H1 (cell line): ENCODE data around the gene PSKH1. TPM values are rescaled to one million over a fixed set of nuclear protein-coding genes. Genes with fewer than 3 reads are reported as not detected.

Experiments used
- CTCF ChIA-PET: fragments of 300-600 bp; sonication (Branson Sonifier 250); formaldehyde crosslinking; loops from one replicate; lab custom pipeline; 2021; ENCODE audit not compliant: partially characterized antibody; lab: Charles Lee
- POLR2A ChIA-PET: fragments of 300-600 bp; sonication (Branson Sonifier 250); formaldehyde crosslinking; loops from one replicate; lab custom pipeline; 2021; ENCODE audit warnings: inconsistent platforms; ENCODE audit not compliant: partially characterized antibody; lab: Charles Lee
- DNase-seq, 2 experiments: peaks; one replicate each; pipeline versions ENCODE4 v3.0.0 to v3.0.0-alpha.2; 2010 to 2022; ENCODE audit warnings: low spot score in 2 of 2, low read depth in 1 of 2, mixed read lengths in 1 of 2
- FAIRE-seq: peaks from 2 replicates; lab custom pipeline; 2011; peaks lifted over from hg19 to GRCh38; lab: Jason Lieb, UNC
- H2AFZ ChIP-seq: 2 replicates; pipeline ENCODE4 v1.8.1; 2012; ENCODE audit warnings: low read length, inconsistent platforms
- H2AK5ac ChIP-seq: 2 replicates; pipeline ENCODE4 v1.6.1; 2013; ENCODE audit warnings: low read depth, low read length
- H2BK120ac ChIP-seq: replicated peaks from 2 replicates; pipeline ENCODE3; 2013; ENCODE audit warnings: low read depth, low read length, inconsistent platforms
- H2BK12ac ChIP-seq: 2 replicates; pipeline ENCODE4 v1.6.1; 2013; ENCODE audit warnings: low read depth, low read length
- H2BK15ac ChIP-seq: 2 replicates; pipeline ENCODE4 v1.6.1; 2013; ENCODE audit warnings: low read length
- H2BK20ac ChIP-seq: 2 replicates; pipeline ENCODE4 v1.6.1; 2013; ENCODE audit warnings: low read length
- H2BK5ac ChIP-seq: 2 replicates; pipeline ENCODE4 v1.6.1; 2013; ENCODE audit warnings: low read depth, low read length
- H3K14ac ChIP-seq: 2 replicates; pipeline ENCODE4 v1.6.1; 2013; ENCODE audit warnings: inconsistent platforms; ENCODE audit not compliant: insufficient read length
- H3K18ac ChIP-seq: 2 replicates; pipeline ENCODE4 v1.6.1; 2013; ENCODE audit warnings: low read length; ENCODE audit errors: extremely low read depth
- H3K23ac ChIP-seq: 2 replicates; pipeline ENCODE4 v1.6.1; 2013; ENCODE audit warnings: inconsistent platforms; ENCODE audit not compliant: insufficient read length
- H3K23me2 ChIP-seq: 2 replicates; pipeline ENCODE4 v1.6.1; 2013; ENCODE audit warnings: low read depth, low read length
- H3K27ac ChIP-seq: 2 replicates; pipeline ENCODE4 v1.6.1; 2011; ENCODE audit warnings: low read depth, low read length, inconsistent platforms
- H3K27me3 ChIP-seq, 4 experiments: replicated peaks in 1 of 4; 1 replicate in 1 of 4; 2 replicates in 3 of 4; pipeline versions ENCODE4 v1.6.1 to v1.8.1; 2011 to 2013; ENCODE audit warnings: low read length in 3 of 4, mild to moderate bottlenecking in 3 of 4, inconsistent platforms in 2 of 4, mixed read lengths in 2 of 4, moderate library complexity in 1 of 4; ENCODE audit not compliant: control insufficient read depth in 3 of 4, insufficient read depth in 3 of 4; ENCODE audit errors: extremely low read depth in 1 of 4
- H3K36me3 ChIP-seq, 4 experiments: 2 replicates each; pipeline versions ENCODE4 v1.6.1 to v1.8.1; 2011 to 2013; ENCODE audit warnings: mild to moderate bottlenecking in 4 of 4, low read length in 3 of 4, moderate library complexity in 2 of 4, control low read depth in 1 of 4, inconsistent platforms in 1 of 4; ENCODE audit not compliant: insufficient read depth in 4 of 4, control insufficient read depth in 2 of 4
- H3K4ac ChIP-seq: replicated peaks from 2 replicates; pipeline ENCODE3; 2013; ENCODE audit warnings: low read length, low read depth, mixed read lengths, inconsistent platforms; ENCODE audit not compliant: insufficient read length
- H3K4me1 ChIP-seq, 4 experiments: replicated peaks in 1 of 4; 1 replicate in 1 of 4; 2 replicates in 3 of 4; pipeline versions ENCODE4 v1.6.1 to v1.8.1; 2011 to 2013; ENCODE audit warnings: low read length in 3 of 4, inconsistent platforms in 2 of 4, mixed read lengths in 1 of 4; ENCODE audit not compliant: insufficient read depth in 4 of 4, control insufficient read depth in 3 of 4
- H3K4me2 ChIP-seq, 2 experiments: 2 replicates each; pipeline versions ENCODE4 v1.6.1 to v1.8.1; 2011 to 2013; ENCODE audit warnings: low read depth in 2 of 2, low read length in 2 of 2, control low read depth in 1 of 2, inconsistent platforms in 1 of 2, mild to moderate bottlenecking in 1 of 2; ENCODE audit not compliant: insufficient read depth in 1 of 2
- H3K4me3 ChIP-seq, 4 experiments: fragments of 200-600, 300-600 bp in 1 of 4; sonication (generic), shearing (Covaris generic), sonication (Bioruptor Twin) in 1 of 4; 2 replicates each; pipeline versions ENCODE4 v1.5.1 to v1.8.1; 2011 to 2016; ENCODE audit warnings: low read length in 4 of 4, low read depth in 3 of 4, control low read depth in 2 of 4, inconsistent platforms in 2 of 4, mild to moderate bottlenecking in 2 of 4, mixed read lengths in 1 of 4, moderate library complexity in 1 of 4; ENCODE audit not compliant: insufficient read depth in 2 of 4; ENCODE audit errors: extremely low read depth in 1 of 4
- H3K56ac ChIP-seq: replicated peaks from 2 replicates; pipeline ENCODE3; 2013; ENCODE audit warnings: low read depth, mild to moderate bottlenecking, mixed read lengths, low read length, inconsistent platforms; ENCODE audit not compliant: insufficient read length
- H3K79me1 ChIP-seq: 2 replicates; pipeline ENCODE4 v1.6.1; 2013; ENCODE audit warnings: low read depth, low read length, control low read depth
- H3K79me2 ChIP-seq, 2 experiments: 2 replicates each; pipeline versions ENCODE4 v1.6.1 to v1.8.1; 2012 to 2013; ENCODE audit warnings: low read length in 2 of 2, mild to moderate bottlenecking in 2 of 2, inconsistent platforms in 1 of 2; ENCODE audit not compliant: insufficient read depth in 2 of 2, control insufficient read depth in 1 of 2
- H3K9ac ChIP-seq, 4 experiments: replicated peaks in 1 of 4; 1 replicate in 1 of 4; 2 replicates in 3 of 4; pipeline versions ENCODE4 v1.6.1 to v1.8.1; 2011 to 2013; ENCODE audit warnings: low read depth in 3 of 4, low read length in 3 of 4, control low read depth in 2 of 4, mild to moderate bottlenecking in 2 of 4, moderate library complexity in 2 of 4, inconsistent platforms in 1 of 4; ENCODE audit errors: extremely low read depth in 1 of 4
- H3K9me3 ChIP-seq, 2 experiments: 2 replicates each; pipeline versions ENCODE4 v1.6.1 to v1.8.1; 2012 to 2013; ENCODE audit warnings: mild to moderate bottlenecking in 2 of 2, moderate library complexity in 2 of 2, control low read depth in 1 of 2, inconsistent platforms in 1 of 2, low read depth in 1 of 2, low read length in 1 of 2, mixed read lengths in 1 of 2; ENCODE audit not compliant: insufficient read depth in 2 of 2
- H4K20me1 ChIP-seq, 2 experiments: replicated peaks in 1 of 2; 2 replicates each; pipeline versions ENCODE3 to v1.8.1; 2011 to 2013; ENCODE audit warnings: inconsistent platforms in 2 of 2, low read length in 2 of 2, mild to moderate bottlenecking in 1 of 2; ENCODE audit not compliant: insufficient read depth in 2 of 2, control insufficient read depth in 1 of 2
- H4K5ac ChIP-seq: 2 replicates; pipeline ENCODE4 v1.6.1; 2013; ENCODE audit warnings: low read length, low read depth, mixed read lengths, inconsistent platforms; ENCODE audit not compliant: insufficient read length
- H4K8ac ChIP-seq: 2 replicates; pipeline ENCODE4 v1.8.0; 2013; ENCODE audit warnings: mild to moderate bottlenecking, moderate library complexity, low read length, inconsistent platforms; ENCODE audit not compliant: insufficient read depth; ENCODE audit errors: extremely low read depth
- H4K91ac ChIP-seq: replicated peaks from 2 replicates; pipeline ENCODE3; 2013; ENCODE audit warnings: low read length, mixed read lengths, inconsistent platforms; ENCODE audit not compliant: insufficient read length
- ATF3 ChIP-seq: IDR thresholded peaks from 2 replicates; pipeline ENCODE4 v1.6.1; 2011; ENCODE audit warnings: low read depth, mild to moderate bottlenecking, low read length; ENCODE audit not compliant: insufficient read depth
- USF2 ChIP-seq: IDR thresholded peaks from 2 replicates; pipeline ENCODE4 v1.6.1; 2011; ENCODE audit warnings: low read length, improper control_type of control experiment
- WGBS, 2 experiments: shearing (Covaris generic) in 1 of 2; methylation state at CpG; one replicate each; pipeline versions ENCODE4 v1.1.6 to v1.1.7; 2013 to 2015; ENCODE audit warnings: low lambda C conversion rate in 2 of 2, mixed read lengths in 2 of 2, inconsistent platforms in 1 of 2, low coverage in 1 of 2, missing lambda C conversion rate in 1 of 2; ENCODE audit not compliant: insufficient replicate concordance in 2 of 2, insufficient coverage in 1 of 2, insufficient read length in 1 of 2; ENCODE audit errors: extremely low coverage in 1 of 2, missing lambda C conversion rate in 1 of 2; 5-methylcytosine and 5-hydroxymethylcytosine counted together
- polyA plus RNA-seq, 7 experiments: library from polyadenylated mRNA; depleted of rRNA in 3 of 7; stranded (reverse) in 5 of 7; unstranded in 2 of 7; fragments of >200 nt in 5 of 7; fragments of 200-250 nt in 2 of 7; gene quantifications; 1 replicate in 5 of 7; 2 replicates in 1 of 7; 4 replicates in 1 of 7; pipeline versions ENCODE4 v1.2.1 to v1.2.3, GENCODE V29; 2011 to 2013; ENCODE audit warnings: missing spikeins in 2 of 7, mixed read lengths in 2 of 7
- total RNA-seq: library from RNA; stranded (reverse); fragmentation: NEBNext Ultra II Directional; extraction: Animal tissue kit (Norgen Biotek cat#: 25700); gene quantifications from 2 replicates; pipeline ENCODE4 v1.2.1, GENCODE V29; 2021

PSKH1 gene
- total and polyA plus RNA-seq, 2 of the 8 experiments (the other 6 are each of a cell fraction or from before 2014, with no cell fraction given), result 24.8 to 51.0 TPM

- Histone ChIP-seq H2BK12ac (no peak overlapping the region), H2BK120ac (no peak overlapping the region), H2BK20ac (no peak overlapping the region), H3K14ac (no peak overlapping the region), H3K18ac (no peak overlapping the region), H3K4ac (no peak overlapping the region), H2AK5ac (no peak overlapping the region), H4K8ac (no peak overlapping the region), H4K20me1 (peaks cover 11 to 17% of the 10 kb centered on the region in 2 experiments), H2BK5ac (no peak overlapping the region; the same call in 1 of the 2 replicates), H3K27ac (no peak overlapping the region), H3K23me2 (0 out of 2 replicates have a peak, but pooled peaks cover 2% of the 10 kb centered on the region), H3K79me1 (no peaks in the 10 kb centered on the region), H3K56ac (no peak overlapping the region), H3K23ac (no peak overlapping the region), H2AFZ (no peak overlapping the region), H3K9me3 (no peaks in the 10 kb centered on the region), H3K4me3 (no peak overlapping the region), H3K9ac (no peak overlapping the region), H3K27me3 (no peaks in the 10 kb centered on the region), H4K5ac (no peak overlapping the region), H3K4me2 (no peak overlapping the region), H2BK15ac (no peak overlapping the region), H3K4me1 (peaks cover 5 to 15% (median 11%) of the 10 kb centered on the region in 4 experiments), H3K36me3 (peaks cover 30 to 46% (median 37%) of the 10 kb centered on the region in 4 experiments), H4K91ac (no peak overlapping the region), H3K79me2 (no peaks in the 10 kb centered on the region)
- FAIRE-seq (no peak), DNase-seq (no peak)
- ChIA-PET POLR2A (interaction anchor here (0.6 to 6.3 kb wide), 13 partner anchors 9 to 525 kb away, joined by 3 to 45 read pairs (median 4); partner anchors contain the start of genes CTRL, EDC4, LCAT and PSKH1), CTCF (interaction anchor here (0.7 to 21.8 kb wide), 47 partner anchors 8 to 357 kb away, joined by 3 to 623 read pairs (median 5); partner anchors contain the start of genes CENPT, CTRL, DDX28 and DPEP2NB)
- 69% methylated on average over 4 of the region's 6 CpGs; no CpG with 5 or more reads in 1 of the 2 experiments for WGBS, 2 experiments
- no peak for TF ChIP-seq ATF3
- 0 out of 2 replicates have a peak, but pooled peaks have one; percentile 2 for TF ChIP-seq USF2
These were observed 9.7 kb upstream of the PSKH1 start for GRCh38 chr16:67883146-67883871.
